ENCODE measurements around the gene LHFPL5.

GRCh38 chr6:35831257-35832007, 26.3 kb downstream of the LHFPL5 start:
- TF ChIP-seq CTCF (IDR thresholded peaks at IDR 0.05): no peak
- TF ChIP-seq ZNF512 (CRISPR knock-in tag; IDR thresholded peaks at IDR 0.05; ENCODE audit: borderline replicate concordance): no peak
- TF ChIP-seq ATF2 (CRISPR knock-in tag; IDR thresholded peaks at IDR 0.05; ENCODE audit: borderline replicate concordance, low read depth): no peak
- TF ChIP-seq NR3C1 (CRISPR knock-in tag; conservative IDR thresholded peaks at IDR 0.05; ENCODE audit: low read depth): no peak
- TF ChIP-seq USF1 (CRISPR knock-in tag; IDR thresholded peaks at IDR 0.05): no peak
- no peak for TF ChIP-seq ELF4 (CRISPR knock-in tag; IDR thresholded peaks at IDR 0.05; ENCODE audit: low read depth)
- TF ChIP-seq ATF6 (CRISPR knock-in tag; IDR thresholded peaks at IDR 0.05): no peak
- TF ChIP-seq TP53 (CRISPR knock-in tag; IDR thresholded peaks at IDR 0.05): no peak
- no peak for TF ChIP-seq MYBL2 (CRISPR knock-in tag; IDR thresholded peaks at IDR 0.05)
- no peak for TF ChIP-seq CREB1 (CRISPR knock-in tag; IDR thresholded peaks at IDR 0.05)
- no peak for TF ChIP-seq ZNF532 (CRISPR knock-in tag; IDR thresholded peaks at IDR 0.05; ENCODE audit: borderline replicate concordance)
- no peak for TF ChIP-seq NR2C2 (CRISPR knock-in tag; IDR thresholded peaks at IDR 0.05)
- no peak for TF ChIP-seq NFYB (CRISPR knock-in tag; conservative IDR thresholded peaks at IDR 0.05; ENCODE audit: low read depth)
